HUES6 (cell line): ENCODE results near the gene SUGP1.

Experiments used
- H3K27ac ChIP-seq: 2 replicates; pipeline ENCODE4 v1.7.0; 2013; ENCODE audit warnings: low read depth, mild to moderate bottlenecking, low read length, inconsistent platforms
- H3K27me3 ChIP-seq: 2 replicates; pipeline ENCODE4 v1.6.1; 2013; ENCODE audit warnings: low read length; ENCODE audit not compliant: control insufficient read depth, insufficient read depth
- H3K36me3 ChIP-seq: 2 replicates; pipeline ENCODE4 v1.6.1; 2013; ENCODE audit warnings: low read length; ENCODE audit not compliant: control insufficient read depth, insufficient read depth
- H3K4me1 ChIP-seq: 2 replicates; pipeline ENCODE4 v1.6.1; 2013; ENCODE audit warnings: low read length; ENCODE audit not compliant: control insufficient read depth, insufficient read depth
- H3K4me3 ChIP-seq: 2 replicates; pipeline ENCODE4 v1.5.1; 2013; ENCODE audit warnings: low read depth, low read length
- H3K9ac ChIP-seq: one replicate; pipeline ENCODE4 v1.6.1; 2013; ENCODE audit warnings: mild to moderate bottlenecking, low read length
- H3K9me3 ChIP-seq: 2 replicates; pipeline ENCODE4 v1.6.1; 2013; ENCODE audit warnings: low read depth, low read length; ENCODE audit not compliant: control insufficient read depth, insufficient read depth

The SUGP1 gene

GRCh38 chr19:19297759-19298158, 22.6 kb downstream of the SUGP1 start:
- no peak overlapping the region for H3K9ac ChIP-seq
- no peak overlapping the region for H3K27ac ChIP-seq
- H3K4me1 ChIP-seq: no peaks in the 10 kb centered on the region
- no peaks in the 10 kb centered on the region for H3K9me3 ChIP-seq
- H3K4me3 ChIP-seq: no peak overlapping the region
- peaks cover 73% of the 10 kb centered on the region for H3K36me3 ChIP-seq
- H3K27me3 ChIP-seq: no peaks in the 10 kb centered on the region

GRCh38 chr19:19296953-19297689, 23.2 kb downstream of the SUGP1 start:
- H3K36me3 ChIP-seq: peaks cover 71% of the 10 kb centered on the region
- no peaks in the 10 kb centered on the region for H3K27me3 ChIP-seq
- H3K27ac ChIP-seq: no peak overlapping the region
- H3K4me1 ChIP-seq: no peaks in the 10 kb centered on the region
- H3K4me3 ChIP-seq: no peak overlapping the region
- H3K9me3 ChIP-seq: no peaks in the 10 kb centered on the region
- no peak overlapping the region for H3K9ac ChIP-seq

GRCh38 chr19:19294914-19295313, 25.4 kb downstream of the SUGP1 start:
- H3K9me3 ChIP-seq: no peaks in the 10 kb centered on the region
- H3K27ac ChIP-seq: no peak overlapping the region
- H3K4me1 ChIP-seq: no peaks in the 10 kb centered on the region
- H3K27me3 ChIP-seq: no peaks in the 10 kb centered on the region
- H3K4me3 ChIP-seq: no peak overlapping the region
- no peak overlapping the region for H3K9ac ChIP-seq
- H3K36me3 ChIP-seq: peaks cover 64% of the 10 kb centered on the region

- H3K9ac ChIP-seq: no peak overlapping the region
- peaks cover 76% of the 10 kb centered on the region for H3K36me3 ChIP-seq
- H3K27me3 ChIP-seq: no peaks in the 10 kb centered on the region
- H3K4me3 ChIP-seq: no peak overlapping the region
- H3K9me3 ChIP-seq: no peaks in the 10 kb centered on the region
- H3K27ac ChIP-seq: no peak overlapping the region
- H3K4me1 ChIP-seq: no peaks in the 10 kb centered on the region
Measured at GRCh38 chr19:19292607-19293006, 27.7 kb downstream of the SUGP1 start.

GRCh38 chr19:19285686-19286085, 34.6 kb downstream of the SUGP1 start:
- H3K36me3 ChIP-seq: peaks cover 74% of the 10 kb centered on the region
- no peaks in the 10 kb centered on the region for H3K4me1 ChIP-seq
- no peak overlapping the region for H3K9ac ChIP-seq
- no peaks in the 10 kb centered on the region for H3K9me3 ChIP-seq
- H3K27ac ChIP-seq: no peak overlapping the region
- no peak overlapping the region for H3K4me3 ChIP-seq
- H3K27me3 ChIP-seq: no peaks in the 10 kb centered on the region

GRCh38 chr19:19280561-19280960, 39.7 kb downstream of the SUGP1 start:
- Histone ChIP-seq H3K27ac (no peak overlapping the region), H3K36me3 (peaks cover 83% of the 10 kb centered on the region), H3K27me3 (no peaks in the 10 kb centered on the region), H3K9ac (no peak overlapping the region), H3K9me3 (no peaks in the 10 kb centered on the region), H3K4me3 (no peak overlapping the region), H3K4me1 (no peaks in the 10 kb centered on the region)

DNA sequence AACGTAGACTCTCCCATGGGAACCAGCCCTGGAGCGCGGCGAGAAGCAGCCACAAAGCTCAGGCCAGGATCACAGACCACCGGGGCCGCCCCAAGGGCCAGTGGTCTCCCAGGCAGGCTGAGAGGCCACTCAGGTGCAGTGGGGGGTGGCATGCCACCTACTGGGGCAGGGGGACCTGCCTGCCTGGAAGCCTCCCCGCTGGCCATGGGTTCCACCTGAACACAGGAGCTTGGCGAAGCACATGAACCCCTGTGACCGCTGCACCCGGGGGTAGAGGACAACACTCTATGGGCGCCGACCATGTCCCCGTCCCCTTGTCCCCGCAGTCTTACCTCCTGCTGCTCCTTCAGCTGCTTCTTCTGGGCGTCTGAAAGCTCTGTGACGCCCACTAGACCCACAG, 40.5 kb downstream of the SUGP1 start:
- Histone ChIP-seq H3K4me3 (no peak overlapping the region), H3K4me1 (no peaks in the 10 kb centered on the region), H3K36me3 (peaks cover 86% of the 10 kb centered on the region), H3K27ac (no peak overlapping the region), H3K9ac (no peak overlapping the region), H3K27me3 (no peaks in the 10 kb centered on the region), H3K9me3 (no peaks in the 10 kb centered on the region)

- Histone ChIP-seq H3K9me3 (no peaks in the 10 kb centered on the region), H3K27ac (no peak overlapping the region), H3K4me3 (no peak overlapping the region), H3K9ac (no peak overlapping the region), H3K36me3 (peaks cover 80% of the 10 kb centered on the region), H3K27me3 (no peaks in the 10 kb centered on the region), H3K4me1 (no peaks in the 10 kb centered on the region)
Measured at GRCh38 chr19:19279062-19279612, 41.2 kb downstream of the SUGP1 start.

DNA sequence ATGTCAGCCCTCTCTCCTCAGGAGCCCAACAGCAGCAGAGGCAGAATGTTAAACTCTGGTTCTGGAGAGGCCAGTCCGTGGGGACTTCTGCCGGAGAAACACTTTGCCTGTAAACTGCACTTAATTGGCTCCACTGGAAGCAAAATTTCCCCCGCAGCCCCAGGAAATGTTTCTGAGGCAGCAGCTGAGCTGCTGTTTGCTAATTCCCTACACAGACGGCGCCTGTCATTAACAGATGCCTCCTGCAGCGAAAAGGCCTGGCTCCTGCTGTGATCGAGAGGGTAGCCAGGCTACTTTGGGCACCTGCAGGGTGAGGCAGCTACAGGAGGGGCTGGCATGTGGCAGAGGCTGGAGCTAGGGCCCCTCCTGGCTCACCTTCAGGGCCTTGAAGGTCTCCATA, 42.0 kb downstream of the SUGP1 start:
- H3K36me3 ChIP-seq: peaks cover 74% of the 10 kb centered on the region

DNA sequence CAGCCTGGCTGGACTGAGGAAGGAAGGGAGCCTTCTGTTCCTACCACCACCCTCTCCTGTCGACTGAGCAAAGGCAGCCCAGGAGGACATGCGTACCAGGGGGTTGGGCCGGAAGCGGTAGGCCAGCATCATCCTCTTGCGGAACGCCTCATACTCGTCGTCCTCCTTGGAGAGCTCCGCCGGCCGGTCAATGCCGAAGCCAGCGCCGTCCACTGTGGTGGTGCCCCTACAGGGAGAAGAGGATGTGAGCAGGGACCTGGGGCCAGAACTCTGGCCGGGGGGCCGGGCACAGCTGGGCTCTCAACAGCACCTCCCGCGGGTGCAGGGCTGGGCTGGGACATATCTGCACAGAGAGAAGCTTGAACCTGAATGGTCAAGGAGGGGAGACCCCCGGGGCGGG, 43.5 kb downstream of the SUGP1 start:
- Histone ChIP-seq H3K9me3 (no peaks in the 10 kb centered on the region), H3K27me3 (0 out of 2 replicates have a peak, but pooled peaks cover 5% of the 10 kb centered on the region), H3K9ac (no peak overlapping the region), H3K4me3 (no peak overlapping the region), H3K4me1 (peaks cover 4% of the 10 kb centered on the region; the same call in 1 of the 2 replicates), H3K36me3 (peaks cover 66% of the 10 kb centered on the region), H3K27ac (no peak overlapping the region)

More for the DNA sequence above, 42.0 kb downstream of the SUGP1 start:
- Histone ChIP-seq H3K9me3 (no peaks in the 10 kb centered on the region), H3K4me3 (no peak overlapping the region), H3K27ac (no peak overlapping the region), H3K9ac (no peak overlapping the region), H3K4me1 (no peaks in the 10 kb centered on the region), H3K27me3 (no peaks in the 10 kb centered on the region)

DNA sequence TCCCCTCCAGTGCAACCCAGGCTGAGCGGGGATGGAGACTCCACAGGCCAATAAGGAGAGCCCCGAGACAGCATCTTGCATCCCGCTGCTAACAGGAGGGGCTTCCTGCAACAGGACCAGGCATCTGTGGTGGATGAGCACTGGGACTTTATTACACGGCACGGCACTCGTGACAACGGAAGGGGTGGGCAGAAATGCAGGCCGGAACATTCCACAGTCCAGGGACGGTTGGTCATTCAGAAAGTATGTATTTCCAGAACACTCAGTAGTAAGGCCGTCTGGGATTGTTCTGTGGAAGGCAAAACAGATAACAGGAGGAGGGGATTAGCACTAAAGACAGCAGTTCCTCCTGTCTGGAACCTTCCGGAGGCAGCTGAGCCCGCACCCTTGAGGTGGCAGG, 43.9 kb downstream of the SUGP1 start:
- no peak overlapping the region for H3K27ac ChIP-seq
- 0 out of 2 replicates have a peak, but pooled peaks cover 5% of the 10 kb centered on the region for H3K27me3 ChIP-seq
- H3K4me3 ChIP-seq: no peak overlapping the region
- peaks cover 4% of the 10 kb centered on the region; the same call in 1 of the 2 replicates for H3K4me1 ChIP-seq
- H3K9me3 ChIP-seq: no peaks in the 10 kb centered on the region
- H3K36me3 ChIP-seq: peaks cover 61% of the 10 kb centered on the region
- no peak overlapping the region for H3K9ac ChIP-seq
